ENCODE data around the gene IQCM.

- TF ChIP-seq EZH2phosphoT487 (IDR thresholded peaks at IDR 0.05; ENCODE audit: borderline replicate concordance, low read depth, low read length) = no peak
- TF ChIP-seq, protein P1, sequence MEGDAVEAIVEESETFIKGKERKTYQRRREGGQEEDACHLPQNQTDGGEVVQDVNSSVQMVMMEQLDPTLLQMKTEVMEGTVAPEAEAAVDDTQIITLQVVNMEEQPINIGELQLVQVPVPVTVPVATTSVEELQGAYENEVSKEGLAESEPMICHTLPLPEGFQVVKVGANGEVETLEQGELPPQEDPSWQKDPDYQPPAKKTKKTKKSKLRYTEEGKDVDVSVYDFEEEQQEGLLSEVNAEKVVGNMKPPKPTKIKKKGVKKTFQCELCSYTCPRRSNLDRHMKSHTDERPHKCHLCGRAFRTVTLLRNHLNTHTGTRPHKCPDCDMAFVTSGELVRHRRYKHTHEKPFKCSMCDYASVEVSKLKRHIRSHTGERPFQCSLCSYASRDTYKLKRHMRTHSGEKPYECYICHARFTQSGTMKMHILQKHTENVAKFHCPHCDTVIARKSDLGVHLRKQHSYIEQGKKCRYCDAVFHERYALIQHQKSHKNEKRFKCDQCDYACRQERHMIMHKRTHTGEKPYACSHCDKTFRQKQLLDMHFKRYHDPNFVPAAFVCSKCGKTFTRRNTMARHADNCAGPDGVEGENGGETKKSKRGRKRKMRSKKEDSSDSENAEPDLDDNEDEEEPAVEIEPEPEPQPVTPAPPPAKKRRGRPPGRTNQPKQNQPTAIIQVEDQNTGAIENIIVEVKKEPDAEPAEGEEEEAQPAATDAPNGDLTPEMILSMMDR (conservative IDR thresholded peaks at IDR 0.05; ENCODE audit: low read length) = no peak
Observed at GRCh38 chr4:149630064-149630463, 185.6 kb downstream of the IQCM start.
